HEK293 (cell line): Measurements from ENCODE around the gene GMEB1.

Experiments
- CTCF ChIA-PET: fragments of 350-600 bp; formaldehyde crosslinking; extraction: SDS; loops from one replicate; lab custom pipeline; 2021; ENCODE audit warnings: antibody characterized with exemption; lab: Yijun Ruan, JAX
- POLR2A ChIA-PET: fragments of 300-600 bp; formaldehyde crosslinking; extraction: SDS; loops from one replicate; lab custom pipeline; 2020; ENCODE audit warnings: antibody characterized with exemption, inconsistent platforms; lab: Yijun Ruan, JAX
- H3K27ac ChIP-seq: fragments of 200-500 bp; sonication (Bioruptor generic); 2 replicates; pipeline ENCODE4 v1.5.1; 2014; ENCODE audit warnings: low read depth, low read length, control low read depth, inconsistent platforms; ENCODE audit errors: extremely low read depth
- H3K36me3 ChIP-seq, 2 experiments: fragments of 200-500 bp in 1 of 2; sonication (Bioruptor generic) in 1 of 2; 1 replicate in 1 of 2; 2 replicates in 1 of 2; pipeline ENCODE4 v1.5.1; 2014 to 2017; ENCODE audit warnings: inconsistent platforms in 2 of 2, low read length in 2 of 2; ENCODE audit not compliant: control insufficient read depth in 2 of 2, insufficient read depth in 1 of 2
- H3K4me1 ChIP-seq: fragments of 200-500 bp; sonication (Bioruptor generic); 2 replicates; pipeline ENCODE4 v1.5.1; 2014; ENCODE audit warnings: mild to moderate bottlenecking, low read length, inconsistent platforms; ENCODE audit not compliant: control insufficient read depth, insufficient read depth
- H3K4me3 ChIP-seq: 2 replicates; pipeline ENCODE4 v1.5.1; 2011; ENCODE audit warnings: low read depth, mild to moderate bottlenecking, control low read depth, low read length, moderate library complexity
- H3K9me3 ChIP-seq: fragments of 200-500 bp; sonication (Bioruptor generic); 2 replicates; pipeline ENCODE4 v1.5.1; 2014; ENCODE audit warnings: low read depth, low read length, inconsistent platforms; ENCODE audit not compliant: control insufficient read depth, insufficient read depth
- CTCF ChIP-seq: fragments of 450-650 bp; formaldehyde crosslinking; IDR thresholded peaks from 2 replicates; pipeline ENCODE4 v1.5.1; 2016; ENCODE audit warnings: missing biosample characterization, missing genetic modification characterization
- FEZF1 ChIP-seq: fragments of 450-650 bp; formaldehyde crosslinking; IDR thresholded peaks from 2 replicates; pipeline ENCODE4 v1.5.1; 2016; ENCODE audit warnings: missing biosample characterization, missing genetic modification characterization
- PRDM1 ChIP-seq: fragments of 450-650 bp; formaldehyde crosslinking; IDR thresholded peaks from 2 replicates; pipeline ENCODE4; 2016; ENCODE audit warnings: missing biosample characterization, missing genetic modification characterization
- PRDM10 ChIP-seq: fragments of 450-650 bp; formaldehyde crosslinking; IDR thresholded peaks from 2 replicates; pipeline ENCODE4 v1.5.1; 2016; ENCODE audit warnings: missing biosample characterization, missing genetic modification characterization
- PRDM2 ChIP-seq: fragments of 450-650 bp; formaldehyde crosslinking; IDR thresholded peaks from 2 replicates; pipeline ENCODE4 v1.5.1; 2016; ENCODE audit warnings: missing biosample characterization, missing genetic modification characterization, borderline replicate concordance
- YY1 ChIP-seq: fragments of 450-650 bp; formaldehyde crosslinking; IDR thresholded peaks from 2 replicates; pipeline ENCODE4 v1.5.1; 2018; ENCODE audit warnings: missing biosample characterization, missing genetic modification characterization
- ZBTB1 ChIP-seq: fragments of 450-650 bp; formaldehyde crosslinking; IDR thresholded peaks from 2 replicates; pipeline ENCODE4 v1.5.1; 2016; ENCODE audit warnings: missing biosample characterization, missing genetic modification characterization
- ZBTB17 ChIP-seq: fragments of 450-650 bp; formaldehyde crosslinking; IDR thresholded peaks from 2 replicates; pipeline ENCODE4 v1.5.1; 2016; ENCODE audit warnings: missing biosample characterization, missing genetic modification characterization
- ZNF10 ChIP-seq: fragments of 450-650 bp; formaldehyde crosslinking; IDR thresholded peaks from 2 replicates; pipeline ENCODE4 v1.5.1; 2017; ENCODE audit warnings: missing biosample characterization, missing genetic modification characterization
- ZNF341 ChIP-seq: fragments of 450-650 bp; formaldehyde crosslinking; IDR thresholded peaks from 2 replicates; pipeline ENCODE4; 2016; ENCODE audit warnings: low read depth, missing biosample characterization, missing genetic modification characterization
- ZNF639 ChIP-seq: fragments of 450-650 bp; formaldehyde crosslinking; IDR thresholded peaks from 2 replicates; pipeline ENCODE4 v1.5.1; 2016; ENCODE audit warnings: missing biosample characterization, missing genetic modification characterization
- ZSCAN16 ChIP-seq: fragments of 450-650 bp; formaldehyde crosslinking; IDR thresholded peaks from 2 replicates; pipeline ENCODE4 v1.5.1; 2016; ENCODE audit warnings: missing biosample characterization, missing genetic modification characterization

Gene GMEB1

GRCh38 chr1:28640766-28641165, 27.8 kb upstream of the GMEB1 start:
- Histone ChIP-seq H3K4me3 (no peak overlapping the region), H3K27ac (no peak overlapping the region), H3K4me1 (no peaks in the 10 kb centered on the region; the same call in 1 of the 2 replicates), H3K9me3 (no peaks in the 10 kb centered on the region), H3K36me3 (no peaks in the 10 kb centered on the region)
- ChIA-PET CTCF (interaction anchor here (0.6 to 3.2 kb wide), 6 partner anchors 36 to 281 kb away, joined by 3 to 13 read pairs (median 4); no protein-coding TSS in a partner anchor), POLR2A (interaction anchor here (0.7 to 1.4 kb wide), 6 partner anchors 8 to 236 kb away, joined by 3 to 6 read pairs (median 4); partner anchors contain the start of genes RNU11 and YTHDF2)
- no peak for TF ChIP-seq ZSCAN16 (tag by site-specific recombination)
- TF ChIP-seq CTCF = peak; percentile 33; the same call in 1 of the 2 replicates

GRCh38 chr1:28642056-28642846, 26.3 kb upstream of the GMEB1 start:
- H3K9me3 ChIP-seq = no peaks in the 10 kb centered on the region
- ChIA-PET POLR2A (interaction anchor here (0.6 to 3.1 kb wide), 20 partner anchors 17 to 869 kb away, joined by 3 to 44 read pairs (median 4); partner anchors contain the start of genes ATP5IF1, EPB41, GMEB1 and RCC1), CTCF (interaction anchor here (1.1 to 3.2 kb wide), 4 partner anchors 100 to 240 kb away, joined by 3 to 13 read pairs (median 8); no protein-coding TSS in a partner anchor)
- no peaks in the 10 kb centered on the region; the same call in 1 of the 2 replicates for H3K4me1 ChIP-seq
- no peaks in the 10 kb centered on the region for H3K36me3 ChIP-seq
- H3K27ac ChIP-seq = peak overlapping the region; percentile 61
- no peak for TF ChIP-seq ZNF639
- peak; percentile 44; the same call in 1 of the 2 replicates for TF ChIP-seq PRDM2 (tag by site-specific recombination)
- peak; percentile 34; the same call in 1 of the 2 replicates for TF ChIP-seq PRDM1
- peak overlapping the region; percentile 75 for H3K4me3 ChIP-seq

GRCh38 chr1:28642847-28643635, 25.5 kb upstream of the GMEB1 start, which contains the start of gene TAF12:
TSS of gene TAF12 (minus strand) at chr1:28643067. CDS start at chr1:28622081, 20,986 bp downstream.
- H3K27ac ChIP-seq = peak within 1 kb of the TSS; percentile 65
- CTCF ChIA-PET = interaction anchor here (0.6 to 2.3 kb wide), 11 partner anchors 11 to 1982 kb away, joined by 3 to 10 read pairs (median 3); partner anchors contain the start of gene YTHDF2
- POLR2A ChIA-PET = interaction anchor here (0.6 to 3.1 kb wide), 30 partner anchors 16 to 870 kb away, joined by 3 to 44 read pairs (median 4); partner anchors contain the start of genes ATP5IF1, EPB41, GMEB1 and MED18
- H3K9me3 ChIP-seq = no peaks in the 10 kb centered on the region
- H3K4me1 ChIP-seq = no peaks in the 10 kb centered on the region; the same call in 1 of the 2 replicates
- no peaks in the 10 kb centered on the region for H3K36me3 ChIP-seq
- H3K4me3 ChIP-seq = peak within 1 kb of the TSS; percentile 75
- TF ChIP-seq ZBTB1 (tag by site-specific recombination) (no peak), PRDM10 (tag by site-specific recombination) (peak; percentile 25; the same call in 1 of the 2 replicates), ZNF10 (no peak), ZBTB17 (tag by site-specific recombination) (peak; percentile 92), ZNF341 (peak; percentile 90), YY1 (tag by site-specific recombination) (peak; percentile 66; the same call in 1 of the 2 replicates), FEZF1 (tag by site-specific recombination) (peak; percentile 94)
